PFSK-1 (cell line): ENCODE data around the gene JHY.

Experiments used
- SIN3A ChIP-seq: IDR thresholded peaks from 2 replicates; pipeline ENCODE4 v1.6.1; 2012; ENCODE audit warnings: mild to moderate bottlenecking, low read length, moderate library complexity, borderline replicate concordance; ENCODE audit not compliant: insufficient read depth
- TAF1 ChIP-seq: IDR thresholded peaks from 2 replicates; pipeline ENCODE4 v1.6.1; 2012; ENCODE audit warnings: low read length, control low read depth, borderline replicate concordance; ENCODE audit not compliant: insufficient read depth
- TF ChIP-seq, protein P1 (sequence below), 2 experiments: IDR thresholded peaks; 2 replicates each; pipeline versions ENCODE4 v1.6.1 to v1.8.0; 2011 to 2012; ENCODE audit warnings: low read depth in 2 of 2, low read length in 2 of 2, control low read depth in 1 of 2, inconsistent platforms in 1 of 2, mild to moderate bottlenecking in 1 of 2, moderate library complexity in 1 of 2; ENCODE audit not compliant: insufficient read depth in 1 of 2

DNA sequence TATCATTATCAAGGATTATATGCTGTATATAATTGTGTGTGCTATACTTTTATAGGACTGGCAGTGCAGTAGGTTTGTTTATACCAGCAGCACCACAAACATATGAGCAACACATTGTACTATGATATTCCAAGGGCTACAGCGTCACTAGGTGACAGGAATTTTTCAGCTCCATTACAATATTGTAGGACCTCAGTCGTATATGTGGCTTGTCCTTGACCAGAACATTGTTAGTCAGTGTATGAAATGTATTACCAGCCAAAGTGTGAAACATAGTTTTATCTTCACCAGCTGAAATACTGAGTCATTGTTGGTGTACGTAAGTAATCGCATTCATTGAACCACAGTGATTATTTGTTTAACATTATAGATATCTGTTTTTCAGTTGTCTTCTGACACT lies 20.4 kb downstream of the JHY start:
- no peak for TF ChIP-seq TAF1
- TF ChIP-seq, protein P1, sequence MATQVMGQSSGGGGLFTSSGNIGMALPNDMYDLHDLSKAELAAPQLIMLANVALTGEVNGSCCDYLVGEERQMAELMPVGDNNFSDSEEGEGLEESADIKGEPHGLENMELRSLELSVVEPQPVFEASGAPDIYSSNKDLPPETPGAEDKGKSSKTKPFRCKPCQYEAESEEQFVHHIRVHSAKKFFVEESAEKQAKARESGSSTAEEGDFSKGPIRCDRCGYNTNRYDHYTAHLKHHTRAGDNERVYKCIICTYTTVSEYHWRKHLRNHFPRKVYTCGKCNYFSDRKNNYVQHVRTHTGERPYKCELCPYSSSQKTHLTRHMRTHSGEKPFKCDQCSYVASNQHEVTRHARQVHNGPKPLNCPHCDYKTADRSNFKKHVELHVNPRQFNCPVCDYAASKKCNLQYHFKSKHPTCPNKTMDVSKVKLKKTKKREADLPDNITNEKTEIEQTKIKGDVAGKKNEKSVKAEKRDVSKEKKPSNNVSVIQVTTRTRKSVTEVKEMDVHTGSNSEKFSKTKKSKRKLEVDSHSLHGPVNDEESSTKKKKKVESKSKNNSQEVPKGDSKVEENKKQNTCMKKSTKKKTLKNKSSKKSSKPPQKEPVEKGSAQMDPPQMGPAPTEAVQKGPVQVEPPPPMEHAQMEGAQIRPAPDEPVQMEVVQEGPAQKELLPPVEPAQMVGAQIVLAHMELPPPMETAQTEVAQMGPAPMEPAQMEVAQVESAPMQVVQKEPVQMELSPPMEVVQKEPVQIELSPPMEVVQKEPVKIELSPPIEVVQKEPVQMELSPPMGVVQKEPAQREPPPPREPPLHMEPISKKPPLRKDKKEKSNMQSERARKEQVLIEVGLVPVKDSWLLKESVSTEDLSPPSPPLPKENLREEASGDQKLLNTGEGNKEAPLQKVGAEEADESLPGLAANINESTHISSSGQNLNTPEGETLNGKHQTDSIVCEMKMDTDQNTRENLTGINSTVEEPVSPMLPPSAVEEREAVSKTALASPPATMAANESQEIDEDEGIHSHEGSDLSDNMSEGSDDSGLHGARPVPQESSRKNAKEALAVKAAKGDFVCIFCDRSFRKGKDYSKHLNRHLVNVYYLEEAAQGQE (IDR thresholded peaks at IDR 0.05; ENCODE audit: insufficient read depth in 1 of 2, low read depth in 2 of 2, low read length in 2 of 2): no peak
- no peak for TF ChIP-seq SIN3A
